ENCODE measurements around the gene TAS2R46.
"Not testable (repeated sequence)": the region's sequence is repeated elsewhere in the genome, so short reads cannot be mapped to it uniquely, and the experiment has no call there.

The TAS2R46 gene

GRCh38 chr12:11062194-11062593 is at the start of gene TAS2R46:
Gene TAS2R46 (minus strand): TSS chr12:11062294. CDS start chr12:11062294, 0 bp downstream.
- not testable (repeated sequence) for DNase-seq

- not testable (repeated sequence) for DNase-seq
These were observed 49.1 kb upstream of the TAS2R46 start for GRCh38 chr12:11111213-11111612.

- DNase-seq: no peak
These were observed 46.8 kb upstream of the TAS2R46 start for GRCh38 chr12:11108862-11109261.

- DNase-seq: no peak
These were observed 45.6 kb upstream of the TAS2R46 start for GRCh38 chr12:11107719-11108118.

GRCh38 chr12:11106288-11106687 is 44.2 kb upstream of the TAS2R46 start:
- no peak for DNase-seq

GRCh38 chr12:11105546-11105945 is 43.5 kb upstream of the TAS2R46 start:
- DNase-seq: no peak

- not testable (repeated sequence) for DNase-seq
These were observed 32.8 kb upstream of the TAS2R46 start for GRCh38 chr12:11094910-11095309.

- DNase-seq: no peak
These were observed 30.0 kb upstream of the TAS2R46 start, which contains the start of gene TAS2R43 for GRCh38 chr12:11092128-11092527. Gene TAS2R43 (minus strand): TSS chr12:11092313. CDS start chr12:11092229, 84 bp downstream.

- no peak for DNase-seq
These were observed 27.2 kb upstream of the TAS2R46 start for GRCh38 chr12:11089246-11089645.

GRCh38 chr12:11085419-11085818 is 23.3 kb upstream of the TAS2R46 start:
- DNase-seq: no peak

- DNase-seq: no peak
These were observed 19.9 kb upstream of the TAS2R46 start for GRCh38 chr12:11081987-11082386.

- DNase-seq: no peak
These were observed 16.2 kb upstream of the TAS2R46 start for GRCh38 chr12:11078246-11078645.

- no peak for DNase-seq
These were observed 13.5 kb upstream of the TAS2R46 start for GRCh38 chr12:11075642-11076041.

GRCh38 chr12:11071414-11071813 is 9.3 kb upstream of the TAS2R46 start:
- DNase-seq: no peak

- no peak for DNase-seq
These were observed 8.9 kb upstream of the TAS2R46 start for GRCh38 chr12:11070999-11071398.

- DNase-seq: no peak
These were observed 7.8 kb upstream of the TAS2R46 start for GRCh38 chr12:11069854-11070365.

- no peak for DNase-seq
These were observed 5.4 kb upstream of the TAS2R46 start for GRCh38 chr12:11067514-11067913.

GRCh38 chr12:11059784-11060183 is 2.3 kb downstream of the TAS2R46 start:
- no peak for DNase-seq

GRCh38 chr12:11059041-11059440 is 3.1 kb downstream of the TAS2R46 start:
- no peak for DNase-seq

- no peak for DNase-seq
These were observed 6.8 kb downstream of the TAS2R46 start for GRCh38 chr12:11055306-11055705.

GRCh38 chr12:11049806-11050531 is 12.1 kb downstream of the TAS2R46 start:
- not testable (repeated sequence) for DNase-seq

GRCh38 chr12:11041366-11041765 is 20.7 kb downstream of the TAS2R46 start:
- not testable (repeated sequence) for DNase-seq

- no peak for DNase-seq
These were observed 21.9 kb downstream of the TAS2R46 start for GRCh38 chr12:11040162-11040561.

- DNase-seq: no peak
These were observed 22.9 kb downstream of the TAS2R46 start for GRCh38 chr12:11039171-11039570.

- DNase-seq: not testable (repeated sequence)
These were observed 28.1 kb downstream of the TAS2R46 start for GRCh38 chr12:11033959-11034358.

Data from cortex of kidney (tissue), 1 donor.